Stimulated activated CD8-positive, alpha-beta memory T cell treated with anti-CD3 and anti-CD28 coated beads, Interleukin-7, amount 100 ng/mL, for 1 hour (primary cell): Measurements from ENCODE around the gene NRTN.
"Not testable (repeated sequence)": the region's sequence is repeated elsewhere in the genome, so short reads cannot be mapped to it uniquely, and the experiment has no call there.

Experiments
- DNase-seq, 2 donors: peaks; one replicate each; pipeline ENCODE4 v3.0.0-alpha.2; 2020; ENCODE audit warnings: low read depth in 2 of 2

NRTN gene

GRCh38 chr19:5867201-5868136 lies 62.6 kb downstream of the NRTN start:
- DNase-seq: no peak

GRCh38 chr19:5870986-5871394 lies 66.1 kb downstream of the NRTN start:
- no peak for DNase-seq

- no peak for DNase-seq
Measured at GRCh38 chr19:5873617-5874199, 68.8 kb downstream of the NRTN start.

DNA sequence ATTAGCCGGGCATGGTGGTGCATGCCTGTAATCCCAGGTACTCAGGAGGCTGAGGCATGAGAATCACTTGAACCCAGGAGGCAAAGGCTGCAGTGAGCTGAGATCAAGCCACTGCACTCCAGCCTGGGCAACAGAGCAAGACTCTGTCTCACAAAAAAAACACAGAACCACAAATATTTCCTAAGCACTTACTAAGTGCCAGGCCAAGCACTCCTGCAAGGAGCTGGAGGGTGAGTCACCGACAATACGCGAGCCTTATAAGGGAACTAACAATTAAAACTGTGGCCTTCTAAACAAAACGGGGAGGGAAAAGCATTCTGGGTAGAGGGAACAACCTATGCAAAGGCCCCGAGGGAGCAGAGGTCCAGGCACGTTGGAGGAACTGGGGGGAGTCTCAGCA lies 69.6 kb downstream of the NRTN start:
- DNase-seq: not testable (repeated sequence)

- DNase-seq: no peak
Measured at GRCh38 chr19:5877427-5877826, 72.6 kb downstream of the NRTN start.

DNA sequence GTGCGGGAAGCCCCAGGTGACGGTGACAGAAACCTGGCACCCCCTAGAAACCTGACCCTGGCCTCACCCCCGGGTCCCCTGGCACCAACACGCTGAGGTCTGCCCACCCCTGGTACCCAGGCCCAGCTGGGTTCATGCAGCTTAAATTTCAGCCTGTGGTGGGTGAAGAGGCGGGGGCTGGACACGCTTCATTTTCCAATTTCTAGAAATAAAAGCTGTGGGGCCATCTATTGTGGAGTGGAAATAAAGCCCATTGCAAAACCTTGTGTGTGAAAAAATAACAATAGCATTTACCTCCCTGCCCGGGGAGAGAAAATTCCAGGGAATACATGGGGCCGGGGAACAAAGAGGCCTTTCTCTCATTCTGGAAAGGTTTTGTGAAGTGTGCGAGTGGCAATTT lies 73.0 kb downstream of the NRTN start:
- no peak for DNase-seq
